Astrocyte (in vitro differentiated cells and primary cell): Measurements from ENCODE around the gene GPX8. TPM values are rescaled to one million over a fixed set of nuclear protein-coding genes. Genes with fewer than 3 reads are reported as not detected.

Experiments
- DNase-seq: peaks from one replicate; pipeline ENCODE4 v3.0.0-alpha.2; 2010; ENCODE audit warnings: low read depth
- FAIRE-seq: peaks from 2 replicates; lab custom pipeline; 2011; peaks lifted over from hg19 to GRCh38; lab: Jason Lieb, UNC
- H2AFZ ChIP-seq: 2 replicates; pipeline ENCODE4 v1.6.0; 2012; ENCODE audit warnings: low read depth, low read length, inconsistent platforms
- H3K27ac ChIP-seq: 2 replicates; pipeline ENCODE4 v1.5.1; 2011; ENCODE audit warnings: low read depth, low read length, inconsistent platforms
- H3K27me3 ChIP-seq: 2 replicates; pipeline ENCODE4 v1.6.0; 2011; ENCODE audit warnings: low read length, inconsistent platforms; ENCODE audit not compliant: insufficient read depth
- H3K36me3 ChIP-seq: 2 replicates; pipeline ENCODE4 v1.5.1; 2011; ENCODE audit warnings: low read length, inconsistent platforms; ENCODE audit not compliant: insufficient read depth
- H3K4me1 ChIP-seq: 2 replicates; pipeline ENCODE4 v1.5.1; 2011; ENCODE audit warnings: low read length, inconsistent platforms; ENCODE audit not compliant: insufficient read depth
- H3K4me2 ChIP-seq: 2 replicates; pipeline ENCODE4 v1.6.0; 2012; ENCODE audit warnings: low read length, inconsistent platforms
- H3K4me3 ChIP-seq: 2 replicates; pipeline ENCODE4 v1.5.1; 2011; ENCODE audit warnings: low read depth, mild to moderate bottlenecking, low read length, inconsistent platforms; ENCODE audit not compliant: insufficient read depth
- H3K79me2 ChIP-seq: 2 replicates; pipeline ENCODE4 v1.6.0; 2012; ENCODE audit warnings: mild to moderate bottlenecking, low read length, inconsistent platforms; ENCODE audit not compliant: insufficient read depth
- H3K9ac ChIP-seq: 2 replicates; pipeline ENCODE4 v1.6.0; 2012; ENCODE audit warnings: mild to moderate bottlenecking, low read length, inconsistent platforms
- H3K9me3 ChIP-seq: 2 replicates; pipeline ENCODE4 v1.5.1; 2012; ENCODE audit warnings: low read depth, mild to moderate bottlenecking, low read length, inconsistent platforms; ENCODE audit not compliant: insufficient read depth
- H4K20me1 ChIP-seq: 2 replicates; pipeline ENCODE4 v1.6.0; 2012; ENCODE audit warnings: low read length, inconsistent platforms; ENCODE audit not compliant: insufficient read depth
- H3K27ac Mint-ChIP-seq: one replicate; pipeline ENCODE4 v1.8.0; 2021; ENCODE audit warnings: mild to moderate bottlenecking, mixed read lengths; ENCODE audit not compliant: unreplicated experiment
- H3K27me3 Mint-ChIP-seq: one replicate; pipeline ENCODE4 v1.8.0; 2021; ENCODE audit warnings: low read depth, mixed read lengths; ENCODE audit not compliant: unreplicated experiment
- H3K36me3 Mint-ChIP-seq: one replicate; pipeline ENCODE4 v1.8.0; 2021; ENCODE audit warnings: low read depth, mixed read lengths; ENCODE audit not compliant: unreplicated experiment
- H3K4me1 Mint-ChIP-seq: one replicate; pipeline ENCODE4 v1.8.0; 2021; ENCODE audit warnings: low read depth, mixed read lengths; ENCODE audit not compliant: unreplicated experiment
- H3K4me3 Mint-ChIP-seq: one replicate; pipeline ENCODE4 v1.8.0; 2021; ENCODE audit warnings: mild to moderate bottlenecking, moderate library complexity, mixed read lengths; ENCODE audit not compliant: unreplicated experiment
- H3K9me3 Mint-ChIP-seq: one replicate; pipeline ENCODE4 v1.8.0; 2021; ENCODE audit warnings: mild to moderate bottlenecking, mixed read lengths; ENCODE audit not compliant: unreplicated experiment
- CTCF ChIP-seq: IDR thresholded peaks from 2 replicates; pipeline ENCODE4 v1.5.1; 2011; ENCODE audit warnings: low read depth, mild to moderate bottlenecking, inconsistent platforms, low read length, moderate library complexity; ENCODE audit not compliant: insufficient read depth
- EZH2 ChIP-seq: IDR thresholded peaks from 2 replicates; pipeline ENCODE4 v1.6.1; 2012; ENCODE audit warnings: mild to moderate bottlenecking, low read length, inconsistent platforms; ENCODE audit not compliant: insufficient read depth
- total RNA-seq: library from RNA; stranded (reverse); gene quantifications from 2 replicates; pipeline ENCODE4 v1.2.1, GENCODE V29; 2021

The GPX8 gene
- total RNA-seq, 1 donor from 2014 or later, result 144 TPM

- no peaks in the 10 kb centered on the region for H3K4me1 Mint-ChIP-seq
- TF ChIP-seq CTCF (no peak), EZH2 (no peak)
- peaks cover 7% of the 10 kb centered on the region for H3K27me3 Mint-ChIP-seq
These were observed 10.6 kb upstream of the GPX8 start for GRCh38 chr5:55149308-55149795.

GRCh38 chr5:55151923-55152842 is 7.8 kb upstream of the GPX8 start:
- Histone ChIP-seq H3K4me3 (no peak overlapping the region), H3K9me3 (no peaks in the 10 kb centered on the region), H3K36me3 (no peaks in the 10 kb centered on the region), H3K4me1 (peaks cover 20% of the 10 kb centered on the region), H2AFZ (no peak overlapping the region), H3K4me2 (peak overlapping the region; percentile 5), H4K20me1 (no peaks in the 10 kb centered on the region), H3K79me2 (no peaks in the 10 kb centered on the region), H3K27ac (no peak overlapping the region), H3K27me3 (no peaks in the 10 kb centered on the region), H3K9ac (no peak overlapping the region)
- Mint-ChIP-seq H3K36me3 (no peaks in the 10 kb centered on the region), H3K9me3 (no peaks in the 10 kb centered on the region), H3K4me3 (no peak overlapping the region), H3K27ac (no peak overlapping the region), H3K4me1 (peaks cover 12% of the 10 kb centered on the region), H3K27me3 (no peaks in the 10 kb centered on the region)
- FAIRE-seq (peak; percentile 49), DNase-seq (peak; percentile 67)
- no peak for TF ChIP-seq CTCF
- no peak for TF ChIP-seq EZH2

More at GRCh38 chr5:55149308-55149795, 10.6 kb upstream of the GPX8 start:
- Histone ChIP-seq H4K20me1 (no peaks in the 10 kb centered on the region), H3K79me2 (no peaks in the 10 kb centered on the region), H2AFZ (no peak overlapping the region), H3K4me1 (peaks cover 9% of the 10 kb centered on the region), H3K27ac (no peak overlapping the region), H3K9me3 (no peaks in the 10 kb centered on the region), H3K9ac (no peak overlapping the region), H3K36me3 (no peaks in the 10 kb centered on the region), H3K4me2 (no peak overlapping the region), H3K4me3 (no peak overlapping the region), H3K27me3 (peaks cover 10% of the 10 kb centered on the region)
- Mint-ChIP-seq H3K27ac (no peak overlapping the region), H3K9me3 (no peaks in the 10 kb centered on the region), H3K4me3 (no peak overlapping the region), H3K36me3 (no peaks in the 10 kb centered on the region)
- FAIRE-seq, result no peak
- DNase-seq, result no peak
